NCI-H774 (cell line): Measurements from ENCODE around the gene UGGT2.
"Not testable (repeated sequence)": the region's sequence is repeated elsewhere in the genome, so short reads cannot be mapped to it uniquely, and the experiment has no call there.

Experiments used
- DNase-seq: peaks from one replicate; lab custom pipeline; 2025; lab: John Stamatoyannopoulos, UW

UGGT2 gene

GRCh38 chr13:96051946-96052345 lies 1.3 kb downstream of the UGGT2 start:
- not testable (repeated sequence) for DNase-seq

- not testable (repeated sequence) for DNase-seq
These were observed 1.7 kb downstream of the UGGT2 start for GRCh38 chr13:96051491-96051890.

- DNase-seq: not testable (repeated sequence)
These were observed 2.2 kb downstream of the UGGT2 start for GRCh38 chr13:96050955-96051354.

- not testable (repeated sequence) for DNase-seq
These were observed 6.6 kb downstream of the UGGT2 start for GRCh38 chr13:96046449-96047126.

- DNase-seq: no peak
These were observed 9.0 kb downstream of the UGGT2 start for GRCh38 chr13:96044238-96044637.

GRCh38 chr13:96041326-96042110 lies 11.7 kb downstream of the UGGT2 start:
- no peak for DNase-seq

GRCh38 chr13:96036515-96036914 lies 16.7 kb downstream of the UGGT2 start:
- no peak for DNase-seq

GRCh38 chr13:96034662-96035061 lies 18.5 kb downstream of the UGGT2 start:
- DNase-seq: no peak

- no peak for DNase-seq
These were observed 19.8 kb downstream of the UGGT2 start for GRCh38 chr13:96033220-96034015.

GRCh38 chr13:96032717-96033116 lies 20.5 kb downstream of the UGGT2 start:
- no peak for DNase-seq

- no peak for DNase-seq
These were observed 24.2 kb downstream of the UGGT2 start for GRCh38 chr13:96029002-96029401.

GRCh38 chr13:96027496-96027895 lies 25.7 kb downstream of the UGGT2 start:
- no peak for DNase-seq

- DNase-seq: no peak
These were observed 27.9 kb downstream of the UGGT2 start for GRCh38 chr13:96025283-96025682.

- no peak for DNase-seq
These were observed 32.3 kb downstream of the UGGT2 start for GRCh38 chr13:96020931-96021330.

GRCh38 chr13:96020155-96020575 lies 33.0 kb downstream of the UGGT2 start:
- DNase-seq: no peak

- DNase-seq: no peak
These were observed 35.1 kb downstream of the UGGT2 start for GRCh38 chr13:96018135-96018534.

GRCh38 chr13:96011291-96011872 lies 41.8 kb downstream of the UGGT2 start:
- DNase-seq: no peak

GRCh38 chr13:96003304-96003703 lies 49.9 kb downstream of the UGGT2 start:
- no peak for DNase-seq

- no peak for DNase-seq
These were observed 50.7 kb downstream of the UGGT2 start for GRCh38 chr13:96002322-96003131.

GRCh38 chr13:96000069-96000468 lies 53.1 kb downstream of the UGGT2 start:
- DNase-seq: no peak

GRCh38 chr13:95987841-95988240 lies 65.4 kb downstream of the UGGT2 start:
- no peak for DNase-seq
